Ascending aorta (tissue), 2 donors: ENCODE measurements around the gene CTU1. TPM values are rescaled to one million over a fixed set of nuclear protein-coding genes. Genes with fewer than 3 reads are reported as not detected.

Experiments
- DNase-seq, 2 donors: peaks; one replicate each; pipeline ENCODE4 v3.0.0-alpha.2; 2019; ENCODE audit warnings: low spot score in 2 of 2
- H3K27ac ChIP-seq, 2 donors: fragments of 200-600 bp; sonication (generic); one replicate each; pipeline ENCODE4 v1.5.1; 2016 to 2017; ENCODE audit warnings: mild to moderate bottlenecking in 1 of 2
- H3K27me3 ChIP-seq: fragments of 200-600 bp; sonication (generic); one replicate; pipeline ENCODE4 v1.5.1; 2017
- H3K36me3 ChIP-seq, 2 donors: fragments of 200-600 bp; sonication (generic); one replicate each; pipeline ENCODE4 v1.5.1; 2016
- H3K4me1 ChIP-seq, 2 donors: fragments of 200-600 bp; sonication (generic); one replicate each; pipeline ENCODE4 v1.5.1; 2016 to 2017; ENCODE audit warnings: mild to moderate bottlenecking in 1 of 2
- H3K4me3 ChIP-seq, 2 donors: fragments of 200-600 bp; sonication (generic); one replicate each; pipeline ENCODE4 v1.5.1; 2016 to 2017; ENCODE audit warnings: mild to moderate bottlenecking in 1 of 2
- H3K9me3 ChIP-seq, 2 donors: fragments of 200-600 bp; sonication (generic); one replicate each; pipeline ENCODE4 v1.5.1; 2016
- intact Hi-C: fragments of 100-400 bp; cut with DNase I; formaldehyde crosslinking; loops from one replicate; pipeline ENCODE4 v1.15.1; 2023
- total RNA-seq: library from RNA; depleted of rRNA; stranded (reverse); fragments of >200 nt; gene quantifications from one replicate; pipeline ENCODE4 v1.1.0, GENCODE V29; 2016
- TF ChIP-seq, protein P1 (sequence below), 3 experiments: fragments of 200-600 bp in 2 of 3; fragments of 450-650 bp in 1 of 3; sonication (generic) in 2 of 3; IDR thresholded peaks; one replicate each; pipeline ENCODE4 v1.5.1; 2016 to 2019; ENCODE audit warnings: antibody characterized with exemption in 3 of 3, mild to moderate bottlenecking in 1 of 3, moderate library complexity in 1 of 3

Gene CTU1
- total RNA-seq, 1 donor from 2014 or later = 8.9 TPM

DNA sequence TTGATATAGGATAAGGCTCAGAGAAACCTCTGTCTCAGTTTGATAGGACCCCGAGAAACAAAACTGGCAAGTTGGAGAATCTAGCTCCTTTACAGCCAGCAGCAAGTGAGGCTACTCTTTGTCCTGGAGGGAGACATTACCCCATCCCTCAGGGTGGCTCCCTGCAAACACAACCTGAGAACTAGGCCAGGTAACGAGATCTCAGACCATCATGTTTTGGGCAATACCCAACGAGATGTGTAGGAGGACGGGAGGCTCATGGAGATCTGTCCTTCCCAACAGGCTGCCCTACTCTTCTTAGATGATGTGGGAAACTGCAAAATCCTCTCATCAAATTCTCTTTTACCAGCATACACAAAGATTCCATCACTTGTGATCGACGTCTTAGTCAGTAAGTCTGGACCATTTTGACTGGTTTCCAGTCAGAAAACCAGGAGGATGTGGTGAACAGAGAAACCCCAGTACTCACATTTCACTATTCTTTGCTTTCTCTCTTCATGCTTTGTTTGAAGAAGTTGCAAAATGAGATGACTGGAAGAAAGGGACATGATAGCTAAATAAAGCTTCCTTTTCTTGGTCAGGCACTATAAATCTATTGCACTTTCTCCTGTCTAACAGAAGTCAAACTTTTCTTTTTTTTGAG is 6.0 kb upstream of the CTU1 start:
- TF ChIP-seq, protein P1, sequence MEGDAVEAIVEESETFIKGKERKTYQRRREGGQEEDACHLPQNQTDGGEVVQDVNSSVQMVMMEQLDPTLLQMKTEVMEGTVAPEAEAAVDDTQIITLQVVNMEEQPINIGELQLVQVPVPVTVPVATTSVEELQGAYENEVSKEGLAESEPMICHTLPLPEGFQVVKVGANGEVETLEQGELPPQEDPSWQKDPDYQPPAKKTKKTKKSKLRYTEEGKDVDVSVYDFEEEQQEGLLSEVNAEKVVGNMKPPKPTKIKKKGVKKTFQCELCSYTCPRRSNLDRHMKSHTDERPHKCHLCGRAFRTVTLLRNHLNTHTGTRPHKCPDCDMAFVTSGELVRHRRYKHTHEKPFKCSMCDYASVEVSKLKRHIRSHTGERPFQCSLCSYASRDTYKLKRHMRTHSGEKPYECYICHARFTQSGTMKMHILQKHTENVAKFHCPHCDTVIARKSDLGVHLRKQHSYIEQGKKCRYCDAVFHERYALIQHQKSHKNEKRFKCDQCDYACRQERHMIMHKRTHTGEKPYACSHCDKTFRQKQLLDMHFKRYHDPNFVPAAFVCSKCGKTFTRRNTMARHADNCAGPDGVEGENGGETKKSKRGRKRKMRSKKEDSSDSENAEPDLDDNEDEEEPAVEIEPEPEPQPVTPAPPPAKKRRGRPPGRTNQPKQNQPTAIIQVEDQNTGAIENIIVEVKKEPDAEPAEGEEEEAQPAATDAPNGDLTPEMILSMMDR (IDR thresholded peaks at IDR 0.05) = no peak
- Histone ChIP-seq H3K27me3 (no peaks in the 10 kb centered on the region), H3K4me1 (no peaks in the 10 kb centered on the region), H3K27ac (no peak overlapping the region), H3K4me3 (no peak overlapping the region), H3K36me3 (no peaks in the 10 kb centered on the region), H3K9me3 (no peaks in the 10 kb centered on the region)
- intact Hi-C loops = no loop called here
- DNase-seq = no peak

GRCh38 chr19:51111606-51112005 is 3.4 kb upstream of the CTU1 start:
- intact Hi-C loops = no loop called here
- DNase-seq = no peak
- Histone ChIP-seq H3K4me1 (peaks cover 6 to 9% of the 10 kb centered on the region in 2 donors), H3K9me3 (no peaks in the 10 kb centered on the region), H3K4me3 (no peak overlapping the region), H3K36me3 (no peaks in the 10 kb centered on the region), H3K27me3 (no peaks in the 10 kb centered on the region), H3K27ac (no peak overlapping the region)
- TF ChIP-seq, protein P1 (IDR thresholded peaks at IDR 0.05) = no peak

DNA sequence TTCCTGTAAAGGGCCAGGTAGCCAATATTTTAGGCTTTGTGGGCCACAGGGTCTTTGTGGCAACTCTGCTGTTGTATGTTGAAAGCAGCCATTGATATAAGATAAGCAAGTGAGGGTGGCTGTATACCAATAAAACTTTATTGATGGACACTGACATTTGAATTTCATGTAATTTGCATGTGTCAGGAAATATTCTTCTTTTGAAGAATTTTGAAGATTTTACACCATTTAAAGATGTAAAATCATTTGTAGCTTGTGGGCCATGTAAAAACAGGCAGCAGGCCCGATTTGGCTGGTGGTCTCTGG is 2.4 kb upstream of the CTU1 start:
- no peak overlapping the region for H3K27ac ChIP-seq
- DNase-seq = no peak
- intact Hi-C loops = no loop called here
- H3K27me3 ChIP-seq = no peaks in the 10 kb centered on the region
- H3K4me3 ChIP-seq = no peak overlapping the region
- TF ChIP-seq, protein P1 (IDR thresholded peaks at IDR 0.05) = no peak
- H3K4me1 ChIP-seq = peaks cover 6 to 9% of the 10 kb centered on the region in 2 donors
- no peaks in the 10 kb centered on the region for H3K9me3 ChIP-seq
- no peaks in the 10 kb centered on the region for H3K36me3 ChIP-seq

GRCh38 chr19:51108805-51109146 is 567 bp upstream of the CTU1 start:
- TF ChIP-seq, protein P1 (IDR thresholded peaks at IDR 0.05) = no peak
- no peak for DNase-seq
- peaks cover 4 to 7% of the 10 kb centered on the region in 2 donors for H3K36me3 ChIP-seq
- peak overlapping the region in 1 of 2 donors; percentile 27 for H3K27ac ChIP-seq
- H3K4me3 ChIP-seq = peak overlapping the region; percentile 69 to 74
- intact Hi-C loops = loop anchor here (1.0 to 10.0 kb wide), 8 partner anchors 232 to 731 kb away; partner anchors contain the start of genes CLDND2, ETFB, JOSD2 and NR1H2
- H3K9me3 ChIP-seq = no peaks in the 10 kb centered on the region
- peaks cover 6 to 9% of the 10 kb centered on the region in 2 donors for H3K4me1 ChIP-seq
- no peaks in the 10 kb centered on the region for H3K27me3 ChIP-seq

DNA sequence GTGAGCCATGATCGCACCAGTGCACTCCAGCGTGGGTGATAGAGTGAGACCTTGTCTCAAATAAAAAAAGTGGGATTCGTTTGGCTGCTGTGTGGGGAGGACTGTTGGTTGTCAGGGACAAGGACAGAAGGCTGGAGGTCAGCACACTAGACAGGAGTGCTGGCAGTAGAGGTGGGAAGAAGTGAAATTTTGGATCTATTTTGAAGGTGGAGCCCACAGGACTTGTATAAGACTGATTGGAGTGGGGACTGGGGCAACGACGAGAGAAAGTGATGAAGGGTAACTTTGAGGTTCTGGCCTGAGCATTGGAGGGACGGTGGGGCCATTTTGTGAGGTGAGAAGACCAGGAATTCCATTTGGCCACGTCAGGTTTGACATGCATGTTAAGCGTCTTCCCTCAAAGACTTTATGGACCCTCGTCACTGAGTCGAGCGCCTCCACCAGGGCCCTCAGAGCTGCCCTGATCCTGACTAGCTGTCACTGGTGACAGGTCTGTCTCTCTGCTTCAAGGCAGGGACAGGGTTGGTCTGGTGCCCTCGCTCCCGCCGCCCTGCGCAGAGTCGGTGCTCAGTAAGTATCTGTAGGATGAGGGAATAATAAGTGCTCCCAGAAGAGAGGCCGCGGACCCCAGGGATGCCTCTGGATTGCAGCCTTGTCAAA is 673 bp downstream of the CTU1 start:
- H3K27me3 ChIP-seq = no peaks in the 10 kb centered on the region
- H3K27ac ChIP-seq = peak overlapping the region in 1 of 2 donors; percentile 37
- H3K36me3 ChIP-seq = peaks cover 11 to 19% of the 10 kb centered on the region in 2 donors
- TF ChIP-seq, protein P1 (IDR thresholded peaks at IDR 0.05) = no peak
- peak overlapping the region; percentile 69 to 74 for H3K4me3 ChIP-seq
- H3K4me1 ChIP-seq = peaks cover 6 to 9% of the 10 kb centered on the region in 2 donors
- no peaks in the 10 kb centered on the region for H3K9me3 ChIP-seq
- intact Hi-C loops = loop anchor here (1.0 to 10.0 kb wide), 8 partner anchors 233 to 730 kb away; partner anchors contain the start of genes CLDND2, ETFB, JOSD2 and NR1H2
- DNase-seq = no peak
